Tibial nerve (tissue), 4 donors: ENCODE measurements around the gene PARD3B. TPM values are rescaled to one million over a fixed set of nuclear protein-coding genes. Genes with fewer than 3 reads are reported as not detected.
"Not testable (repeated sequence)": the region's sequence is repeated elsewhere in the genome, so short reads cannot be mapped to it uniquely, and the experiment has no call there.

Source experiments
- DNase-seq, 2 donors: peaks; one replicate each; pipeline ENCODE4 v3.0.0-alpha.2; 2019; ENCODE audit warnings: low spot score in 2 of 2
- H3K27ac ChIP-seq, 4 donors: fragments of 200-600 bp; sonication (generic) in 3 of 4; one replicate each; pipeline ENCODE4 v1.5.1; 2017 to 2019; ENCODE audit warnings: mild to moderate bottlenecking in 1 of 4
- H3K27me3 ChIP-seq, 2 donors: fragments of 200-600 bp; sonication (generic) in 1 of 2; one replicate each; pipeline versions ENCODE4 v1.5.1 to v1.6.0; 2017 to 2019
- H3K36me3 ChIP-seq, 3 donors: fragments of 200-600 bp; sonication (generic); one replicate each; pipeline ENCODE4 v1.5.1; 2018 to 2019
- H3K4me1 ChIP-seq, 4 donors: fragments of 200-600 bp; sonication (generic) in 3 of 4; one replicate each; pipeline ENCODE4 v1.5.1; 2017 to 2019
- H3K4me3 ChIP-seq, 4 donors: fragments of 200-600 bp; sonication (generic) in 3 of 4; one replicate each; pipeline ENCODE4 v1.5.1; 2017 to 2019; ENCODE audit warnings: mild to moderate bottlenecking in 1 of 4, moderate library complexity in 1 of 4
- H3K9me3 ChIP-seq, 4 donors: fragments of 200-600 bp; sonication (generic) in 3 of 4; one replicate each; pipeline ENCODE4 v1.5.1; 2017 to 2019
- CTCF ChIP-seq, 5 experiments: fragments of 200-600 bp in 3 of 5; fragments of 450-650 bp in 2 of 5; sonication (generic) in 3 of 5; IDR thresholded peaks; one replicate each; pipeline ENCODE4 v1.5.1; 2016 to 2019; ENCODE audit warnings: antibody characterized with exemption in 5 of 5, mild to moderate bottlenecking in 3 of 5, moderate library complexity in 2 of 5
- EP300 ChIP-seq, 2 donors: sonication (generic); formaldehyde crosslinking; IDR thresholded peaks; one replicate each; pipeline ENCODE4 v1.6.1; 2017; ENCODE audit warnings: antibody characterized with exemption in 2 of 2, mild to moderate bottlenecking in 1 of 2
- POLR2A ChIP-seq, 2 donors: fragments of 450-650 bp; IDR thresholded peaks; one replicate each; pipeline ENCODE4 v1.6.1; 2017; ENCODE audit warnings: antibody characterized with exemption in 2 of 2, mild to moderate bottlenecking in 2 of 2, moderate library complexity in 2 of 2
- WGBS, 2 donors: methylation state at CpG; one replicate each; pipeline ENCODE4 v1.1.5; 2018; 5-methylcytosine and 5-hydroxymethylcytosine counted together
- total RNA-seq, 4 donors: library from RNA; depleted of rRNA; stranded (reverse); fragments of >200 nt; gene quantifications; one replicate each; pipeline ENCODE4 v1.1.0, GENCODE V29; 2016

Gene PARD3B
- total RNA-seq, 4 donors from 2014 or later = 47.4 to 101 (median 64.8) TPM

DNA sequence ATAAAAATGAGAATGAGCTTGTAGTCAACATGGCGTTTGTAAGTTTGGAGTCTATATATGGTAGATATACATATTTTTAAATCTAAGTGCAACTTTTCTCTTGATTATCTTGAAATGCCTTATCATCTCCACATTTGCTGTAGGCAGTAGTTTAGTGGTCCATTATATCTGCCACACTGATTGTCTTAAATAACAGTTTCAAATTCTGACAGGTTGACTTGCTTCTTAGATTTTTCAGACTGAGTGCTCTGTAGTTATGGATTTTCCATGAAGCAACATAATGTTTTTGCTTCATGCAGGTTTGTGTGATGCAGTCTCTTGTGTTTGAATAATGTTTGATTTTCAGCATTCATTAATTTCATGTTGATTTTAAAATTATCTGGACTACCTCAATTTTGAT lies 12.3 kb downstream of the PARD3B start:
- Histone ChIP-seq H3K27ac (no peak overlapping the region), H3K9me3 (no peaks in the 10 kb centered on the region), H3K4me3 (no peak overlapping the region), H3K27me3 (no peaks in the 10 kb centered on the region), H3K4me1 (peaks cover 0 to 14% (median 0%) of the 10 kb centered on the region in 4 donors), H3K36me3 (no peaks in the 10 kb centered on the region)
- DNase-seq = no peak
- WGBS, 2 donors = 94 to 98% methylated on average over 1 of the region's 1 CpG
- TF ChIP-seq POLR2A (IDR thresholded peaks at IDR 0.05) (no peak), CTCF (IDR thresholded peaks at IDR 0.05) (no peak), EP300 (IDR thresholded peaks at IDR 0.05) (no peak)

GRCh38 chr2:204559358-204559757 lies 14.1 kb downstream of the PARD3B start:
- peaks cover 0 to 15% (median 0%) of the 10 kb centered on the region in 4 donors for H3K4me1 ChIP-seq
- not testable (repeated sequence) for H3K9me3 ChIP-seq, H3K4me3 ChIP-seq, H3K27me3 ChIP-seq, H3K27ac ChIP-seq, DNase-seq, H3K36me3 ChIP-seq

- TF ChIP-seq CTCF (IDR thresholded peaks at IDR 0.05) (no peak), POLR2A (IDR thresholded peaks at IDR 0.05) (no peak), EP300 (IDR thresholded peaks at IDR 0.05) (no peak)
- 93 to 97% methylated on average over 3 of the region's 3 CpGs for WGBS, 2 donors
- Histone ChIP-seq H3K27ac (no peak overlapping the region), H3K36me3 (no peaks in the 10 kb centered on the region), H3K4me1 (peaks cover 0 to 11% (median 0%) of the 10 kb centered on the region in 4 donors), H3K27me3 (no peaks in the 10 kb centered on the region), H3K9me3 (no peaks in the 10 kb centered on the region), H3K4me3 (no peak overlapping the region)
- DNase-seq = no peak
These were observed 15.6 kb downstream of the PARD3B start for GRCh38 chr2:204560902-204561301.

GRCh38 chr2:204561771-204562170 lies 16.5 kb downstream of the PARD3B start:
- DNase-seq = no peak
- H3K4me3 ChIP-seq = no peak overlapping the region
- H3K27ac ChIP-seq = no peak overlapping the region
- H3K27me3 ChIP-seq = no peaks in the 10 kb centered on the region
- WGBS, 2 donors = 90 to 93% methylated on average over 8 of the region's 8 CpGs
- H3K4me1 ChIP-seq = peaks cover 0 to 11% (median 0%) of the 10 kb centered on the region in 4 donors
- TF ChIP-seq CTCF (IDR thresholded peaks at IDR 0.05) (no peak), EP300 (IDR thresholded peaks at IDR 0.05) (no peak), POLR2A (IDR thresholded peaks at IDR 0.05) (no peak)
- no peaks in the 10 kb centered on the region for H3K9me3 ChIP-seq
- no peaks in the 10 kb centered on the region for H3K36me3 ChIP-seq

DNA sequence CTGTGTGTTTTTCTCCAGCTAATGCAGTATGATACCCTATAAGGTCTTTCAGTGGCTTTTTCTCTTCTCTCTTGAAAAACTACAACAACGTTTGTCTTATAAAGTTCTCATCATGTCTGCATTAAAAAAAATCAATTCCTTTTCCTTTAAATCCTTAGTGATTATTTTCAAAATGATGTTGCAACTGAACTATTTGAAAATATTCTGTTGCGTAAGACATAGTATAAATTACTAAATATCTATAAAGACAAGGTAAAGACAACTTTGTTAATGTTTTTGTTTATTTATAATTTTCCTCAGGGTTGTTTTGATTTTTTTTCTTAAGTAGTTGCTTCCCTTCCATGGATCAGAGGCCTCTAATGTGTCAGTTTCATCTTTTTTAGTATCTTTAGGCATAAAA lies 21.2 kb downstream of the PARD3B start:
- H3K36me3 ChIP-seq = no peaks in the 10 kb centered on the region
- no peak for DNase-seq
- WGBS, 2 donors = 73 to 76% methylated on average over 2 of the region's 2 CpGs
- H3K4me1 ChIP-seq = peaks cover 0 to 46% (median 0%) of the 10 kb centered on the region in 4 donors
- no peak overlapping the region for H3K27ac ChIP-seq
- TF ChIP-seq POLR2A (IDR thresholded peaks at IDR 0.05) (no peak), EP300 (IDR thresholded peaks at IDR 0.05) (no peak), CTCF (IDR thresholded peaks at IDR 0.05) (no peak)
- no peaks in the 10 kb centered on the region for H3K9me3 ChIP-seq
- no peaks in the 10 kb centered on the region for H3K27me3 ChIP-seq
- H3K4me3 ChIP-seq = no peak overlapping the region

DNA sequence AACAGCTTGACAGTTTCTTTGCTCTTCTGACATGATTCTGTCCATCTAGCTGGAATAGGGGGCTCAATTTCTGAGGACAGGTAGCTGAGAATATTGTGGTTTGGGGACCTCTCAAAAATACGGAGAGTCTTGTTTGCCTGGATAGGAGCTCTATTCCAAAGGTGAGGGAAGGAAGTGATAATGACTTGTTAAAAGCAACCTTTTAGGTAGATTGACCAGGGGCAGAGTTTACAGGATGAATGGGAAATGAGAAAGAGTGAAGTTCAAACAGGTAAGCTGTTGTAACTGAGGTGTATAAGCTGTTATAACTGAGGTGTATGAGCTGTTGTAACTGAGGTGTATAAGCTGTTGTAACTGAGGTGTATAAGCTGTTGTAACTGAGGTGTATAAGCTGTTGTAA lies 25.1 kb downstream of the PARD3B start:
- Histone ChIP-seq H3K4me1 (peaks cover 0 to 62% (median 11%) of the 10 kb centered on the region in 4 donors), H3K9me3 (no peaks in the 10 kb centered on the region), H3K36me3 (no peaks in the 10 kb centered on the region), H3K27ac (no peak overlapping the region), H3K27me3 (no peaks in the 10 kb centered on the region), H3K4me3 (no peak overlapping the region)
- TF ChIP-seq CTCF (IDR thresholded peaks at IDR 0.05) = no peak
- TF ChIP-seq EP300 (IDR thresholded peaks at IDR 0.05) = no peak
- TF ChIP-seq POLR2A (IDR thresholded peaks at IDR 0.05) = no peak
- no peak for DNase-seq
- WGBS, 2 donors = 86 to 94% methylated on average over 1 of the region's 1 CpG
